Neural progenitor cell (in vitro differentiated cells): ENCODE data around the gene POU3F3. TPM values are rescaled to one million over a fixed set of nuclear protein-coding genes. Genes with fewer than 3 reads are reported as not detected.

Experiments used
- DNase-seq: peaks from one replicate; pipeline ENCODE4 v3.0.0-alpha.2; 2016; ENCODE audit warnings: low spot score
- H2AFZ ChIP-seq: fragments of 200-600 bp; sonication (generic); replicated peaks from 2 replicates; pipeline ENCODE4 v1.6.1; 2016; ENCODE audit warnings: antibody characterized with exemption
- H3F3A ChIP-seq: fragments of 200-600 bp; sonication (generic); 2 replicates; pipeline ENCODE4 v1.6.1; 2016; ENCODE audit warnings: antibody characterized with exemption, low read depth
- H3K27ac ChIP-seq: fragments of 200-600 bp; sonication (generic); 2 replicates; pipeline ENCODE4 v1.5.1; 2016; ENCODE audit warnings: mild to moderate bottlenecking
- H3K27me3 ChIP-seq: fragments of 200-600 bp; sonication (generic); 2 replicates; pipeline ENCODE4 v1.6.1; 2016; ENCODE audit warnings: mild to moderate bottlenecking, moderate library complexity
- H3K36me3 ChIP-seq: fragments of 200-600 bp; sonication (generic); 2 replicates; pipeline ENCODE4 v1.5.1; 2016
- H3K4me1 ChIP-seq: fragments of 200-600 bp; sonication (generic); 2 replicates; pipeline ENCODE4 v1.6.1; 2016; ENCODE audit warnings: mixed run types
- H3K4me2 ChIP-seq: fragments of 200-600 bp; sonication (generic); 2 replicates; pipeline ENCODE4 v1.6.1; 2016
- H3K4me3 ChIP-seq: fragments of 200-600 bp; sonication (generic); 2 replicates; pipeline ENCODE4 v1.5.1; 2016
- H3K79me2 ChIP-seq: fragments of 200-600 bp; sonication (generic); 2 replicates; pipeline ENCODE4 v1.6.1; 2016; ENCODE audit warnings: low read depth
- H3K9ac ChIP-seq: fragments of 200-600 bp; sonication (generic); 2 replicates; pipeline ENCODE4 v1.6.1; 2016
- H3K9me3 ChIP-seq: fragments of 200-600 bp; sonication (generic); 2 replicates; pipeline ENCODE4 v1.5.1; 2016; ENCODE audit warnings: low read depth
- H4K20me1 ChIP-seq: fragments of 200-600 bp; sonication (generic); 2 replicates; pipeline ENCODE4 v1.6.1; 2016; ENCODE audit warnings: low read depth
- H3K27ac Mint-ChIP-seq: 3 replicates; pipeline ENCODE4 v1.8.0; 2021; ENCODE audit warnings: mixed read lengths
- H3K27me3 Mint-ChIP-seq: 2 replicates; pipeline ENCODE4 v1.8.0; 2022; ENCODE audit warnings: low read depth, mild to moderate bottlenecking, inconsistent platforms, moderate library complexity, mixed read lengths; ENCODE audit not compliant: insufficient read depth
- H3K36me3 Mint-ChIP-seq: 3 replicates; pipeline ENCODE4 v1.8.0; 2021; ENCODE audit warnings: mixed read lengths
- H3K4me1 Mint-ChIP-seq: 3 replicates; pipeline ENCODE4 v1.8.0; 2021; ENCODE audit warnings: mixed read lengths
- H3K4me3 Mint-ChIP-seq: 3 replicates; pipeline ENCODE4 v1.8.0; 2021; ENCODE audit warnings: mild to moderate bottlenecking, moderate library complexity, mixed read lengths
- H3K9me3 Mint-ChIP-seq: 3 replicates; pipeline ENCODE4 v1.8.0; 2020; ENCODE audit warnings: mixed read lengths
- CTCF ChIP-seq: fragments of 200-600 bp; sonication (generic); IDR thresholded peaks from 2 replicates; pipeline ENCODE4 v1.5.1; 2017; ENCODE audit warnings: antibody characterized with exemption, mild to moderate bottlenecking
- EZH2 ChIP-seq: fragments of 200-600 bp; sonication (generic); IDR thresholded peaks from 2 replicates; pipeline ENCODE4 v1.6.1; 2017; ENCODE audit warnings: antibody characterized with exemption, mild to moderate bottlenecking, moderate library complexity
- EZH2phosphoT487 ChIP-seq: fragments of 200-600 bp; sonication (generic); IDR thresholded peaks from 2 replicates; pipeline ENCODE4 v1.6.1; 2017; ENCODE audit warnings: antibody characterized with exemption
- total RNA-seq: library from RNA; depleted of rRNA; stranded (reverse); fragments of >200 nt; gene quantifications from 2 replicates; pipeline ENCODE4 v1.2.3, GENCODE V29; 2015; ENCODE audit warnings: low replicate concordance

The POU3F3 gene
- total RNA-seq, 1 donor from 2014 or later: not detected

DNA sequence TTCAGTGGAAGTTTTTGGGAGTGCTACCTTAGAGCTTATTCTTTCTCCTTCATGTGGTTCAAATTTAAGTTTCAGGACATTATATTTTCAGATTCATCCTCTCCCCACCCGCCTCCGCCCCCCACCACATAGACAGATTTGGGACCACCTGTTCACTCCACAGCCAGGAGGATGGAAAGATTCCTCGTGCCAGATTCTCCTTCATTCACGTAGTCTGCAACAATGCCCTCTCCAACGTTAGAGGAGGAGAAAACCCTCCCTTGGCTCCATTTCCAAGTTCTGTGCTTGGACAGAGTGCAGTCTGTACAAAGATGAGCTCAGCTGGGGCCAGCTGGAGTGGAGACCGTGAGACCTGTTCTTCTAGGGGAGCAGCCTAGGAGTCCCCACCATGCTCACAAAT, 26.2 kb downstream of the POU3F3 start:
- Histone ChIP-seq H3K79me2 (no peaks in the 10 kb centered on the region), H3F3A (no peaks in the 10 kb centered on the region), H3K9ac (no peak overlapping the region), H3K27ac (no peak overlapping the region), H4K20me1 (no peaks in the 10 kb centered on the region), H3K36me3 (no peaks in the 10 kb centered on the region), H3K4me1 (no peaks in the 10 kb centered on the region), H3K9me3 (no peaks in the 10 kb centered on the region), H3K4me2 (no peak overlapping the region), H3K4me3 (no peak overlapping the region), H3K27me3 (peaks cover 70% of the 10 kb centered on the region), H2AFZ (no peak overlapping the region)
- H3K9me3 Mint-ChIP-seq: no peaks in the 10 kb centered on the region
- peaks cover 13% of the 10 kb centered on the region for H3K4me1 Mint-ChIP-seq
- no peaks in the 10 kb centered on the region for H3K36me3 Mint-ChIP-seq
- peaks cover 2% of the 10 kb centered on the region for H3K27me3 Mint-ChIP-seq
- TF ChIP-seq EZH2phosphoT487: no peak
- no peak overlapping the region for H3K4me3 Mint-ChIP-seq
- DNase-seq: no peak
- no peak overlapping the region for H3K27ac Mint-ChIP-seq

GRCh38 chr2:104883357-104883756, 29.4 kb downstream of the POU3F3 start:
- H3K9ac ChIP-seq: no peak overlapping the region
- no peak overlapping the region for H3K4me2 ChIP-seq
- peaks cover 37% of the 10 kb centered on the region for H3K27me3 ChIP-seq
- peaks cover 13% of the 10 kb centered on the region for H3K4me1 Mint-ChIP-seq
- no peaks in the 10 kb centered on the region for H3K9me3 Mint-ChIP-seq
- H2AFZ ChIP-seq: no peak overlapping the region
- no peaks in the 10 kb centered on the region for H3K9me3 ChIP-seq
- H3K79me2 ChIP-seq: no peaks in the 10 kb centered on the region
- no peaks in the 10 kb centered on the region for H3K4me1 ChIP-seq
- no peak overlapping the region for H3K4me3 Mint-ChIP-seq
- H3K27ac Mint-ChIP-seq: no peak overlapping the region
- no peak for TF ChIP-seq EZH2phosphoT487
- TF ChIP-seq CTCF: no peak
- no peak for TF ChIP-seq EZH2
- no peak overlapping the region for H3K4me3 ChIP-seq
- H3K27me3 Mint-ChIP-seq: peaks cover 2% of the 10 kb centered on the region
- H3F3A ChIP-seq: no peaks in the 10 kb centered on the region
- no peaks in the 10 kb centered on the region for H3K36me3 ChIP-seq
- H4K20me1 ChIP-seq: no peaks in the 10 kb centered on the region
- no peak for DNase-seq
- no peaks in the 10 kb centered on the region for H3K36me3 Mint-ChIP-seq
- no peak overlapping the region for H3K27ac ChIP-seq

DNA sequence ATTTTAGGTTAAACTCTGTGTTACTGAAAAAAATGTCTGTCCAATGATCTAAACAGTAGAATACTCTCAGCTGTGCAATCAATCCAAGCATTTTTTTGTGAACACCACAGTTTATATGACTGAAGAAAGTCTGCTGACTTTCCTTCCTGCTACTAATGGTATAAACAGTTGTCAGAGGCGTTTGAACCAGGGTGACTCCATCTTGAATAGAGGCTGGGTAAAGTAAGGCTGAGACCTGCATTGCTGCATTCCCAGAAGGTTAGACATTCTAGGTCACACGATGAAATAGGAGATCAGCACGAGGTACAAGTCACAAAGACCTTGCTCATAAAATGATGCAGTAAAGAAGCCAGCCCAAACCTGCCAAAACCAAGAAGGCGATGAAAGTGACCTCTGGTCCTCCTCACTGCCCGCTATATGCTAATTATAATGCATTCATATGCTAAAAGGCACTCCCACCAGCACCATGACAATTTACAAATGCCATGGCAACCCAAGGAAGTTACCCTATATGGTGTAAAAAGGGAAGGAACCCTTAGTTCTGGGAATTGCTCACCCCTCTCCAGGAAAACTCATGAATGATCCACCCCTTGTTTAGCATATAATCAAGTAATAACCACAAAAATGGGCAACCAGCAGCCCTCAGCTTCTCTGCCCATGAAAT, 31.3 kb downstream of the POU3F3 start:
- Histone ChIP-seq H2AFZ (no peak overlapping the region), H3K27ac (no peak overlapping the region), H3K9ac (no peak overlapping the region), H3K4me2 (no peak overlapping the region), H3F3A (no peaks in the 10 kb centered on the region), H3K36me3 (no peaks in the 10 kb centered on the region), H3K27me3 (peaks cover 18% of the 10 kb centered on the region), H3K79me2 (no peaks in the 10 kb centered on the region), H3K4me3 (no peak overlapping the region), H4K20me1 (no peaks in the 10 kb centered on the region), H3K9me3 (no peaks in the 10 kb centered on the region), H3K4me1 (no peaks in the 10 kb centered on the region)
- H3K27ac Mint-ChIP-seq: no peak overlapping the region
- peaks cover 20% of the 10 kb centered on the region for H3K4me1 Mint-ChIP-seq
- H3K36me3 Mint-ChIP-seq: no peaks in the 10 kb centered on the region
- peaks cover 2% of the 10 kb centered on the region for H3K27me3 Mint-ChIP-seq
- TF ChIP-seq EZH2phosphoT487 (no peak), EZH2 (no peak), CTCF (no peak)
- H3K4me3 Mint-ChIP-seq: no peak overlapping the region
- H3K9me3 Mint-ChIP-seq: no peaks in the 10 kb centered on the region
- DNase-seq: no peak

- Histone ChIP-seq H3K4me1 (no peaks in the 10 kb centered on the region), H3K9me3 (no peaks in the 10 kb centered on the region), H3F3A (no peaks in the 10 kb centered on the region), H4K20me1 (no peaks in the 10 kb centered on the region), H3K4me2 (no peak overlapping the region), H2AFZ (no peak overlapping the region), H3K9ac (no peak overlapping the region), H3K36me3 (no peaks in the 10 kb centered on the region), H3K79me2 (no peaks in the 10 kb centered on the region), H3K27me3 (no peaks in the 10 kb centered on the region), H3K4me3 (no peak overlapping the region), H3K27ac (no peak overlapping the region)
- TF ChIP-seq EZH2 (no peak), EZH2phosphoT487 (no peak), CTCF (no peak)
- H3K4me1 Mint-ChIP-seq: peaks cover 20% of the 10 kb centered on the region
- no peak overlapping the region for H3K4me3 Mint-ChIP-seq
- H3K36me3 Mint-ChIP-seq: no peaks in the 10 kb centered on the region
- no peak for DNase-seq
- no peaks in the 10 kb centered on the region for H3K9me3 Mint-ChIP-seq
- H3K27ac Mint-ChIP-seq: no peak overlapping the region
- H3K27me3 Mint-ChIP-seq: peaks cover 2% of the 10 kb centered on the region
These were observed 33.8 kb downstream of the POU3F3 start for GRCh38 chr2:104887676-104888075.
